OCI-LY7 (cell line): ENCODE results near the gene CXCR6. TPM values are rescaled to one million over a fixed set of nuclear protein-coding genes. Genes with fewer than 3 reads are reported as not detected.

Source experiments
- BruUV-seq: library from RNA; stranded (reverse); fragments of 400-500 nt; replicated peaks from 2 replicates; lab custom pipeline; 2021; lab: Mats Ljungman, UMichigan
- CTCF ChIA-PET: fragments of 300-600 bp; sonication (Branson Sonifier 250); formaldehyde crosslinking; loops from one replicate; lab custom pipeline; 2022; ENCODE audit warnings: antibody characterized with exemption; ENCODE audit not compliant: unreplicated experiment; lab: Charles Lee
- POLR2A ChIA-PET: fragments of 300-600 bp; sonication (Branson Sonifier 250); formaldehyde crosslinking; loops from one replicate; lab custom pipeline; 2022; ENCODE audit warnings: antibody characterized with exemption; lab: Charles Lee
- DNase-seq: peaks from one replicate; pipeline ENCODE4 v3.0.0-alpha.2; 2015; ENCODE audit warnings: low spot score
- H2AFZ ChIP-seq: fragments of 200-600 bp; sonication (generic), shearing (Covaris generic); 2 replicates; pipeline ENCODE4 v1.6.1; 2014; ENCODE audit warnings: mild to moderate bottlenecking, antibody characterized with exemption, low read length, moderate library complexity
- H3K27ac ChIP-seq: fragments of 200-600 bp; sonication (generic); 2 replicates; pipeline ENCODE4 v1.5.1; 2014; ENCODE audit warnings: mixed run types, low read depth, mild to moderate bottlenecking, moderate library complexity, low read length, inconsistent platforms; ENCODE audit not compliant: poor library complexity, severe bottlenecking
- H3K36me3 ChIP-seq: fragments of 200-600 bp; sonication (generic); 2 replicates; pipeline ENCODE4 v1.6.1; 2014; ENCODE audit warnings: mild to moderate bottlenecking, antibody characterized with exemption, low read length, moderate library complexity, mixed read lengths; ENCODE audit not compliant: insufficient read depth
- H3K4me1 ChIP-seq: fragments of 200-600 bp; sonication (generic); 2 replicates; pipeline ENCODE4 v1.5.1; 2014; ENCODE audit warnings: mild to moderate bottlenecking, low read length; ENCODE audit not compliant: insufficient read depth, poor library complexity, severe bottlenecking
- H3K4me2 ChIP-seq: fragments of 200-600 bp; sonication (generic); 2 replicates; pipeline ENCODE4 v1.6.1; 2014; ENCODE audit warnings: mild to moderate bottlenecking, low read length
- H3K4me3 ChIP-seq: fragments of 200-600 bp; sonication (generic); 2 replicates; pipeline ENCODE4 v1.5.1; 2014; ENCODE audit warnings: mild to moderate bottlenecking, low read depth, low read length; ENCODE audit not compliant: poor library complexity, severe bottlenecking
- H3K79me2 ChIP-seq: fragments of 200-600 bp; sonication (generic); 2 replicates; pipeline ENCODE4 v1.6.1; 2016; ENCODE audit warnings: low read depth, mild to moderate bottlenecking, low read length, moderate library complexity, mixed read lengths; ENCODE audit not compliant: insufficient read depth
- H3K9me2 ChIP-seq: fragments of 200-600 bp; sonication (generic); 2 replicates; pipeline ENCODE4 v1.6.1; 2016; ENCODE audit warnings: mild to moderate bottlenecking, low read length, mixed read lengths; ENCODE audit not compliant: insufficient read depth
- H3K9me3 ChIP-seq: fragments of 200-600 bp; sonication (generic); 2 replicates; pipeline ENCODE4 v1.6.1; 2014; ENCODE audit warnings: mild to moderate bottlenecking, mixed run types, low read length, mixed read lengths
- H4K20me1 ChIP-seq: fragments of 200-600 bp; sonication (generic); 2 replicates; pipeline ENCODE4 v1.6.1; 2014; ENCODE audit warnings: mild to moderate bottlenecking, antibody characterized with exemption, low read length, moderate library complexity, mixed read lengths; ENCODE audit not compliant: insufficient read depth
- CTCF ChIP-seq: fragments of 200-600 bp; sonication (generic); conservative IDR thresholded peaks from 2 replicates; pipeline ENCODE4 v1.5.1; 2014; ENCODE audit warnings: mild to moderate bottlenecking, antibody characterized with exemption, low read length, moderate library complexity, mixed read lengths
- EZH2phosphoT487 ChIP-seq: fragments of 200-600 bp; sonication (generic); IDR thresholded peaks from 2 replicates; pipeline ENCODE4 v1.6.1; 2018; ENCODE audit warnings: low read depth, borderline replicate concordance, mild to moderate bottlenecking, mixed run types, antibody characterized with exemption, low read length, moderate library complexity, mixed read lengths
- intact Hi-C: fragments of 100-400 bp; cut with micrococcal nuclease; formaldehyde crosslinking; loops from one replicate; pipeline ENCODE4 v1.10.0; 2022; ENCODE audit not compliant: unreplicated experiment
- total RNA-seq, 2 experiments: library from RNA; depleted of rRNA in 1 of 2; stranded (reverse); fragments of >200 nt in 1 of 2; shearing (Covaris generic) in 1 of 2; gene quantifications; 2 replicates each; pipeline ENCODE4 v1.2.3, GENCODE V29; 2014 to 2022

Gene CXCR6
- total RNA-seq, 2 experiments from 2014 or later, result not detected

GRCh38 chr3:45955706-45956105, 12.4 kb downstream of the CXCR6 start:
- H3K4me3 ChIP-seq, result no peak overlapping the region
- no peak overlapping the region for H2AFZ ChIP-seq
- H3K4me1 ChIP-seq, result no peaks in the 10 kb centered on the region
- CTCF ChIA-PET, result no interaction called here
- no peaks in the 10 kb centered on the region for H4K20me1 ChIP-seq
- no peak for TF ChIP-seq EZH2phosphoT487
- no peak for TF ChIP-seq CTCF
- POLR2A ChIA-PET, result no interaction called here
- no peaks in the 10 kb centered on the region for H3K9me3 ChIP-seq
- H3K27ac ChIP-seq, result no peak overlapping the region
- no peaks in the 10 kb centered on the region for H3K9me2 ChIP-seq
- no peak for DNase-seq
- peaks cover 98% of the 10 kb centered on the region for H3K36me3 ChIP-seq
- BruUV-seq, result no TSS peak
- H3K4me2 ChIP-seq, result no peak overlapping the region
- intact Hi-C loops, result no loop called here
- no peaks in the 10 kb centered on the region for H3K79me2 ChIP-seq

GRCh38 chr3:45957586-45957985, 14.3 kb downstream of the CXCR6 start:
- no peak overlapping the region for H3K4me3 ChIP-seq
- H3K9me2 ChIP-seq, result no peaks in the 10 kb centered on the region
- intact Hi-C loops, result no loop called here
- no peak overlapping the region for H2AFZ ChIP-seq
- H3K4me1 ChIP-seq, result no peaks in the 10 kb centered on the region
- BruUV-seq, result no TSS peak
- peaks cover 98% of the 10 kb centered on the region for H3K36me3 ChIP-seq
- no peak overlapping the region for H3K4me2 ChIP-seq
- no peak overlapping the region for H3K27ac ChIP-seq
- ChIA-PET POLR2A (no interaction called here), CTCF (no interaction called here)
- no peaks in the 10 kb centered on the region for H3K79me2 ChIP-seq
- H4K20me1 ChIP-seq, result no peaks in the 10 kb centered on the region
- no peak for TF ChIP-seq CTCF
- no peaks in the 10 kb centered on the region for H3K9me3 ChIP-seq
- no peak for DNase-seq

- no peaks in the 10 kb centered on the region for H3K79me2 ChIP-seq
- TF ChIP-seq EZH2phosphoT487 (no peak), CTCF (no peak)
- no peaks in the 10 kb centered on the region for H3K9me2 ChIP-seq
- H3K9me3 ChIP-seq, result no peaks in the 10 kb centered on the region
- no peak overlapping the region for H2AFZ ChIP-seq
- ChIA-PET POLR2A (no interaction called here), CTCF (no interaction called here)
- no peak overlapping the region for H3K4me3 ChIP-seq
- DNase-seq, result no peak
- intact Hi-C loops, result no loop called here
- no TSS peak for BruUV-seq
- no peaks in the 10 kb centered on the region for H4K20me1 ChIP-seq
- H3K27ac ChIP-seq, result no peak overlapping the region
- H3K4me1 ChIP-seq, result no peaks in the 10 kb centered on the region
- H3K4me2 ChIP-seq, result no peak overlapping the region
- peaks cover 98% of the 10 kb centered on the region for H3K36me3 ChIP-seq
Observed at GRCh38 chr3:45958321-45958791, 15.1 kb downstream of the CXCR6 start.
